MM.1S (cell line): ENCODE data around the gene SAMSN1.

ENCODE experiments used
- DNase-seq: peaks from one replicate; pipeline ENCODE4 v3.0.0-alpha.2; 2015
- H2AFZ ChIP-seq: fragments of 300-600 bp; sonication (generic); 2 replicates; pipeline ENCODE4 v1.6.0; 2016; ENCODE audit warnings: antibody characterized with exemption, low read length
- H3F3A ChIP-seq: fragments of 300-600 bp; sonication (generic); 2 replicates; pipeline ENCODE4 v1.6.1; 2016; ENCODE audit warnings: mild to moderate bottlenecking, antibody characterized with exemption, low read length, moderate library complexity, mixed read lengths; ENCODE audit not compliant: insufficient read depth
- H3K27ac ChIP-seq: fragments of 300-600 bp; sonication (generic); 2 replicates; pipeline ENCODE4 v1.5.1; 2016; ENCODE audit warnings: mild to moderate bottlenecking, low read length
- H3K27me3 ChIP-seq: fragments of 300-600 bp; sonication (generic); replicated peaks from 2 replicates; pipeline ENCODE4 v1.6.0; 2016; ENCODE audit warnings: low read length; ENCODE audit not compliant: insufficient read depth
- H3K36me3 ChIP-seq: fragments of 300-600 bp; sonication (generic); replicated peaks from 2 replicates; pipeline ENCODE4 v1.6.1; 2016; ENCODE audit warnings: mild to moderate bottlenecking, low read length, mixed read lengths; ENCODE audit not compliant: insufficient read depth
- H3K4me1 ChIP-seq: fragments of 300-600 bp; sonication (generic); 2 replicates; pipeline ENCODE4 v1.6.1; 2016; ENCODE audit warnings: low read length, mixed read lengths
- H3K4me2 ChIP-seq: fragments of 300-600 bp; sonication (generic); 2 replicates; pipeline ENCODE4 v1.6.0; 2016; ENCODE audit warnings: low read depth, low read length
- H3K4me3 ChIP-seq: fragments of 300-600 bp; sonication (generic); 2 replicates; pipeline ENCODE4 v1.5.1; 2016; ENCODE audit warnings: low read length, mixed read lengths
- H3K79me2 ChIP-seq: fragments of 300-600 bp; sonication (generic); 2 replicates; pipeline ENCODE4 v1.6.1; 2016; ENCODE audit warnings: mixed run types, low read length, mixed read lengths
- H3K9ac ChIP-seq: fragments of 300-600 bp; sonication (generic); 2 replicates; pipeline ENCODE4 v1.6.1; 2016; ENCODE audit warnings: low read length, mixed read lengths
- H3K9me2 ChIP-seq: fragments of 300-600 bp; sonication (generic); replicated peaks from 2 replicates; pipeline ENCODE4 v1.6.1; 2016; ENCODE audit warnings: mild to moderate bottlenecking, low read length, mixed read lengths; ENCODE audit not compliant: insufficient read depth
- H3K9me3 ChIP-seq: fragments of 300-600 bp; sonication (generic); replicated peaks from 2 replicates; pipeline ENCODE4 v1.6.1; 2016; ENCODE audit warnings: mild to moderate bottlenecking, low read length, mixed read lengths; ENCODE audit not compliant: insufficient read depth
- H4K20me1 ChIP-seq: fragments of 300-600 bp; sonication (generic); 2 replicates; pipeline ENCODE4 v1.6.1; 2016; ENCODE audit warnings: mild to moderate bottlenecking, low read length, moderate library complexity, mixed read lengths; ENCODE audit not compliant: insufficient read depth
- CTCF ChIP-seq: fragments of 300-600 bp; sonication (generic); IDR thresholded peaks from 2 replicates; pipeline ENCODE4 v1.5.1; 2016; ENCODE audit warnings: antibody characterized with exemption, low read length, mixed read lengths
- EZH2 ChIP-seq: fragments of 300-600 bp; sonication (generic); optimal IDR thresholded peaks from 2 replicates; pipeline ENCODE3; 2017; ENCODE audit warnings: low read depth, mild to moderate bottlenecking, antibody characterized with exemption, low read length, mixed read lengths
- EZH2phosphoT487 ChIP-seq: fragments of 300-600 bp; sonication (generic); IDR thresholded peaks from 2 replicates; pipeline ENCODE4 v1.6.1; 2018; ENCODE audit warnings: antibody characterized with exemption, low read length

The SAMSN1 gene

GRCh38 chr21:14543983-14544382 is 2.1 kb downstream of the SAMSN1 start:
- H3K4me1 ChIP-seq, result peaks cover 16% of the 10 kb centered on the region; the same call in 1 of the 2 replicates
- H3K79me2 ChIP-seq, result no peaks in the 10 kb centered on the region
- H3K27me3 ChIP-seq, result no peaks in the 10 kb centered on the region
- no peaks in the 10 kb centered on the region for H3K36me3 ChIP-seq
- no peaks in the 10 kb centered on the region for H3K9me3 ChIP-seq
- H3K27ac ChIP-seq, result no peak overlapping the region
- no peak overlapping the region for H2AFZ ChIP-seq
- DNase-seq, result no peak
- H3K9ac ChIP-seq, result no peak overlapping the region
- no peaks in the 10 kb centered on the region for H3K9me2 ChIP-seq
- no peak for TF ChIP-seq EZH2
- TF ChIP-seq CTCF, result no peak
- TF ChIP-seq EZH2phosphoT487, result no peak
- H3K4me2 ChIP-seq, result no peak overlapping the region
- peaks cover 8% of the 10 kb centered on the region; the same call in 1 of the 2 replicates for H3F3A ChIP-seq
- no peak overlapping the region for H3K4me3 ChIP-seq
- H4K20me1 ChIP-seq, result no peaks in the 10 kb centered on the region

- no peak overlapping the region for H2AFZ ChIP-seq
- H3K9ac ChIP-seq, result no peak overlapping the region
- no peaks in the 10 kb centered on the region for H3K27me3 ChIP-seq
- TF ChIP-seq CTCF, result no peak
- TF ChIP-seq EZH2phosphoT487, result no peak
- no peak for TF ChIP-seq EZH2
- no peaks in the 10 kb centered on the region for H3K9me3 ChIP-seq
- no peak overlapping the region for H3K27ac ChIP-seq
- H3K36me3 ChIP-seq, result no peaks in the 10 kb centered on the region
- H3K4me2 ChIP-seq, result no peak overlapping the region
- peaks cover 9% of the 10 kb centered on the region; the same call in 1 of the 2 replicates for H3K4me1 ChIP-seq
- no peak overlapping the region for H3K4me3 ChIP-seq
- no peak for DNase-seq
- H3F3A ChIP-seq, result peaks cover under 1% of the 10 kb centered on the region; the same call in 1 of the 2 replicates
- H4K20me1 ChIP-seq, result no peaks in the 10 kb centered on the region
- H3K9me2 ChIP-seq, result no peaks in the 10 kb centered on the region
- no peaks in the 10 kb centered on the region for H3K79me2 ChIP-seq
These were observed 3.5 kb downstream of the SAMSN1 start for GRCh38 chr21:14542638-14543037.

GRCh38 chr21:14541841-14542490 is 4.1 kb downstream of the SAMSN1 start:
- no peak overlapping the region for H3K4me2 ChIP-seq
- H3K4me1 ChIP-seq, result peaks cover 9% of the 10 kb centered on the region; the same call in 1 of the 2 replicates
- no peak for TF ChIP-seq EZH2
- no peak for TF ChIP-seq CTCF
- no peak for TF ChIP-seq EZH2phosphoT487
- no peaks in the 10 kb centered on the region for H3K79me2 ChIP-seq
- no peak overlapping the region for H2AFZ ChIP-seq
- H3K9me2 ChIP-seq, result no peaks in the 10 kb centered on the region
- DNase-seq, result no peak
- H3K27me3 ChIP-seq, result no peaks in the 10 kb centered on the region
- H3K9ac ChIP-seq, result no peak overlapping the region
- no peak overlapping the region for H3K27ac ChIP-seq
- no peaks in the 10 kb centered on the region for H3K36me3 ChIP-seq
- no peak overlapping the region for H3K4me3 ChIP-seq
- H4K20me1 ChIP-seq, result no peaks in the 10 kb centered on the region
- no peaks in the 10 kb centered on the region for H3K9me3 ChIP-seq
- no peaks in the 10 kb centered on the region for H3F3A ChIP-seq
